HEK293T (cell line): ENCODE results near the gene SLC17A1.
A peak's percentile ranks its signal among the peaks of the same experiment; 100 is the strongest.

Source experiments
- CTCF ChIA-PET: fragments of 350-600 bp; formaldehyde crosslinking; extraction: SDS; loops from one replicate; lab custom pipeline; 2021; ENCODE audit warnings: antibody characterized with exemption, inconsistent platforms; lab: Yijun Ruan, JAX
- POLR2A ChIA-PET: fragments of 350-600 bp; formaldehyde crosslinking; extraction: SDS; loops from one replicate; lab custom pipeline; 2020; ENCODE audit warnings: antibody characterized with exemption, inconsistent platforms; lab: Yijun Ruan, JAX
- DNase-seq: peaks from one replicate; pipeline ENCODE4 v3.0.0; 2012; ENCODE audit warnings: mixed read lengths; ENCODE audit errors: extremely low spot score
- ARNT ChIP-seq: fragments of 450-650 bp; IDR thresholded peaks from 2 replicates; pipeline ENCODE4 v1.6.1; 2017; ENCODE audit warnings: mild to moderate bottlenecking
- BHLHE40 ChIP-seq: fragments of 450-650 bp; IDR thresholded peaks from 2 replicates; pipeline ENCODE4 v1.6.1; 2016; ENCODE audit warnings: mild to moderate bottlenecking, moderate library complexity, borderline replicate concordance
- CTBP1 ChIP-seq: fragments of 450-650 bp; IDR thresholded peaks from 2 replicates; pipeline ENCODE4 v1.6.1; 2016; ENCODE audit warnings: borderline replicate concordance
- ELF4 ChIP-seq: fragments of 450-650 bp; IDR thresholded peaks from 2 replicates; pipeline ENCODE4 v1.6.1; 2017; ENCODE audit warnings: antibody characterized with exemption
- FOXA1 ChIP-seq: fragments of 450-650 bp; IDR thresholded peaks from 2 replicates; pipeline ENCODE4 v1.6.1; 2016; ENCODE audit warnings: mild to moderate bottlenecking
- FOXK2 ChIP-seq: fragments of 450-650 bp; IDR thresholded peaks from 2 replicates; pipeline ENCODE4 v1.6.1; 2016; ENCODE audit warnings: mild to moderate bottlenecking
- FOXM1 ChIP-seq: fragments of 450-650 bp; IDR thresholded peaks from 2 replicates; pipeline ENCODE4 v1.6.1; 2017; ENCODE audit warnings: mild to moderate bottlenecking, borderline replicate concordance
- HDGF ChIP-seq: fragments of 450-650 bp; IDR thresholded peaks from 2 replicates; pipeline ENCODE4 v1.6.1; 2017; ENCODE audit warnings: antibody characterized with exemption, borderline replicate concordance
- L3MBTL2 ChIP-seq: fragments of 450-650 bp; conservative IDR thresholded peaks from 2 replicates; pipeline ENCODE4 v1.6.1; 2016; ENCODE audit warnings: mild to moderate bottlenecking
- LEF1 ChIP-seq: fragments of 450-650 bp; IDR thresholded peaks from 2 replicates; pipeline ENCODE4 v1.6.1; 2017; ENCODE audit warnings: mild to moderate bottlenecking, borderline replicate concordance
- NFRKB ChIP-seq: fragments of 450-650 bp; IDR thresholded peaks from 2 replicates; pipeline ENCODE4 v1.6.1; 2016; ENCODE audit warnings: mild to moderate bottlenecking, moderate library complexity
- PKNOX1 ChIP-seq: fragments of 450-650 bp; IDR thresholded peaks from 2 replicates; pipeline ENCODE4 v1.6.1; 2016
- SP1 ChIP-seq: fragments of 450-650 bp; IDR thresholded peaks from 2 replicates; pipeline ENCODE4 v1.6.1; 2017
- SUZ12 ChIP-seq: fragments of 450-650 bp; IDR thresholded peaks from 2 replicates; pipeline ENCODE4 v1.6.1; 2016; ENCODE audit warnings: mild to moderate bottlenecking
- TARDBP ChIP-seq: fragments of 450-650 bp; IDR thresholded peaks from 2 replicates; pipeline ENCODE4 v1.6.1; 2016
- ZNF384 ChIP-seq: fragments of 450-650 bp; IDR thresholded peaks from 2 replicates; pipeline ENCODE4 v1.6.1; 2016

The SLC17A1 gene

GRCh38 chr6:25831532-25832306 lies at the start of gene SLC17A1:
Gene SLC17A1, minus strand, starts transcription at chr6:25832052. Its CDS starts 1,495 bp downstream, at chr6:25830557.
- CTCF ChIA-PET, result no interaction called here
- POLR2A ChIA-PET, result no interaction called here
- DNase-seq, result peak; percentile 10
- TF ChIP-seq SP1 (no peak), PKNOX1 (peak; percentile 44; the same call in 1 of the 2 replicates)

- TF ChIP-seq HDGF (no peak), ELF4 (no peak), ZNF384 (no peak)
- DNase-seq, result no peak
- ChIA-PET CTCF (no interaction called here), POLR2A (no interaction called here)
Measured at GRCh38 chr6:25880601-25881000, 48.7 kb upstream of the SLC17A1 start.

- CTCF ChIA-PET, result no interaction called here
- POLR2A ChIA-PET, result no interaction called here
- no peak for TF ChIP-seq LEF1
- no peak for TF ChIP-seq L3MBTL2
- TF ChIP-seq CTBP1, result no peak
- TF ChIP-seq BHLHE40, result no peak
- no peak for TF ChIP-seq PKNOX1
- TF ChIP-seq TARDBP, result no peak
- no peak for TF ChIP-seq FOXA1
- TF ChIP-seq ZNF384, result no peak
- no peak for TF ChIP-seq SUZ12
- no peak for TF ChIP-seq FOXK2
- DNase-seq, result no peak
Measured at GRCh38 chr6:25878721-25879322, 47.0 kb upstream of the SLC17A1 start.

- ChIA-PET POLR2A (no interaction called here), CTCF (no interaction called here)
- DNase-seq, result no peak
- TF ChIP-seq ELF4, result no peak
- no peak for TF ChIP-seq LEF1
- no peak for TF ChIP-seq HDGF
- TF ChIP-seq CTBP1, result no peak
- TF ChIP-seq FOXK2, result no peak
- TF ChIP-seq ARNT, result no peak
- no peak for TF ChIP-seq FOXM1
- no peak for TF ChIP-seq NFRKB
Measured at GRCh38 chr6:25875926-25876602, 44.2 kb upstream of the SLC17A1 start.

GRCh38 chr6:25875563-25875905 lies 43.7 kb upstream of the SLC17A1 start:
- DNase-seq, result no peak
- ChIA-PET CTCF (no interaction called here), POLR2A (no interaction called here)
- TF ChIP-seq NFRKB (no peak), LEF1 (no peak), FOXK2 (no peak), FOXM1 (no peak), BHLHE40 (no peak), ZNF384 (no peak), FOXA1 (no peak), PKNOX1 (no peak), L3MBTL2 (no peak), TARDBP (no peak), ARNT (no peak), HDGF (no peak), SP1 (no peak)

GRCh38 chr6:25874822-25875562 lies 43.1 kb upstream of the SLC17A1 start:
- no peak for DNase-seq
- TF ChIP-seq PKNOX1, result no peak
- no peak for TF ChIP-seq FOXA1
- no peak for TF ChIP-seq ELF4
- no peak for TF ChIP-seq LEF1
- TF ChIP-seq SUZ12, result no peak
- no peak for TF ChIP-seq SP1
- TF ChIP-seq BHLHE40, result no peak
- TF ChIP-seq L3MBTL2, result no peak
- no peak for TF ChIP-seq TARDBP
- POLR2A ChIA-PET, result interaction anchor here (0.9 kb wide), 1 partner anchor 12 kb away, joined by 4 read pairs; no protein-coding TSS in a partner anchor
- CTCF ChIA-PET, result no interaction called here
